GM20431 (cell line): Measurements from ENCODE around the gene ZBTB20.

Source experiments
- in situ Hi-C: fragments of 300-500 bp; cut with MseI, MboI; formaldehyde crosslinking; loops from one replicate; pipeline ENCODE4 v1.15.0; 2020; ENCODE audit warnings: low sequenced_read_pairs; ENCODE audit not compliant: unreplicated experiment

Gene ZBTB20

DNA sequence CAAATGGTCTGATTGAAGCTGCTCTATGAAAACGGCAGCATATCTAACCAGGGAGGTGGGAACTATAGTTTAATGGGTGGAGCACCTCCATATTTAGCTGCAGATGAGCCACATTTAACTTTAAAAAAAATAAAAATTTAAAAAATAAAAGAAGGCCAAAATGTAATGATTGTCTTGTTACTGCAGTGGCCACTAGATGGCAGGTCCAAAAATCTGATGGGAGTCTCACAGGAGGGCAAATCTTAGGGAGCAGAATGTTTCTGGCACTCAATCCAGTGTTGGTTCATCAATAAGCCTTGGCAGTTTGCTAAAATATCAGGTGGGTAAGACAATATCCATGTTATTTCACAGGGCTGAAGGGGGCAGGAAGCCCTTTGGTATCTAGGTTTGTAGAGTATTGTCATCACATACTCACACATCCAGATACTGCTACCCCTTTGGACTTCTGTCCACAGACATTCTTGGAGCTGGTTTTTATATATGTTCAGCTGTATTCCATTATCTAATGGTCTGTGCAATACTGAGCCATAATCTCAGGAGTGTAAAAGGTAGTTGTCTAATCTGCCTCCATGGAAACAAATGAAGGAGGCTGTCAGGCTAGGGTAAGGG, 619.9 kb downstream of the ZBTB20 start:
- in situ Hi-C loops = no loop called here

DNA sequence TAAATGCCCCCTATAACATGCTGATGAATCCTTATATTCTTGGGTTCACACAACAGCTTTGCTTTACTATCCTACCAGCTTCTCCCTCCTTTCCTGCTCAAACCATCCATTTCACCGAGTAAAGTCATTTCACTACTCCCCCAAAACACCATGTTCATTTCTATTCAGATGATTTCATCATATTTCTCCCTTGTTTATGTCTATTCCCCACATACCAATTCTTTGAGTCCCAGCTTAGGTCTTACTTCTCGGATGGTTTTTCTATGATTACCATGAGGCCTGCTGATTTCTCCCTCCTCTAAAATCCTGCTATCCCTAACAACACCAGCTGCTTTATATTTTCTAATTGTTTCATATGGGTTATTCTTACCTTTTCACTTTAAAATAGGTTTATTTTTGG, 621.8 kb downstream of the ZBTB20 start:
- in situ Hi-C loops = no loop called here

DNA sequence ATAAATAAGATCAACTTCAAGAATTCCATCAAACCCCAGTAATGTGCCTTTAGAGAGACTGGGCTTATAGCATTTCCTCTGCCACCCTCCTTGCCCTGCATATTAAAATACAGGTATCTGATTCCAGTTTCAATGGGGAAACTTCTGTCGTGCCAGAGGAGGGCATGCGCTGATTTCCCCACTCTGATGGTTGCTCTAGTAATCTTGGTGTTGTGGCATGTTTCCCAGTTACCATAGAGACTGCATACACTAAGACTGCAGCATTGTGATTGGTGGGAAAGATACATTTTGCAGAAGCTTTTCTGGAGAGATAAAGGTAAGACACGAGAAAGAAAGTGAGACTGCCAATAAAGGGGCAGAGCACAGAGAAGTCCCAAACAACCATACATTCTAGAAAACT, 627.7 kb downstream of the ZBTB20 start:
- in situ Hi-C loops = no loop called here

DNA sequence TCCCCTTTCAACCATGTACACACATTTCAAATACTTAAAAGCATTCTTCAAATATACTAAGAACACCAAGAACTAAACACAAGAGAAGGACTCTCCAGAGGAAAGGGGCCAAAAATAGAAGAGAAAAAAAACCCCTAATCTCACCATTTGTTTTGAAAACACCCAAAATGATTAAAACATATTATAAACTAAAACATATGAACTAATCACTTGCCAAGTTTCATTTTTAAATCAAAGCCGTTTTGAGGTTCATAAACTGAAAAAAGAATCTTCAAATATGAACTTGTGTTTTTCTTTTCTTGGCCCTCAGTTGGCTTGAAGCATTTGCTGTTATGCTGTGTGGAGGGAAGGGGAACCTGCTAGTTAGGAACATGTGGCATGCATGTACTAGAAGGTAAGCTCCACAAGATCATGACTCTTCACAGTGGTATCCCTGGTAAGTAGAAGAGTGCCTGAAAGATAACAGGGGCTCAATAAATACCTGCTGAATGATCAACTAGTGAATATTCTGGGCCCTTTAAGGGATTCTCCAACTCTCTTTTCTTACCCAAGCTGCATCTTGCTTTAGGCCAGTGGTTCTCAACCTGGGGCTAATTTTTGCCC, 628.8 kb downstream of the ZBTB20 start:
- in situ Hi-C loops = no loop called here

DNA sequence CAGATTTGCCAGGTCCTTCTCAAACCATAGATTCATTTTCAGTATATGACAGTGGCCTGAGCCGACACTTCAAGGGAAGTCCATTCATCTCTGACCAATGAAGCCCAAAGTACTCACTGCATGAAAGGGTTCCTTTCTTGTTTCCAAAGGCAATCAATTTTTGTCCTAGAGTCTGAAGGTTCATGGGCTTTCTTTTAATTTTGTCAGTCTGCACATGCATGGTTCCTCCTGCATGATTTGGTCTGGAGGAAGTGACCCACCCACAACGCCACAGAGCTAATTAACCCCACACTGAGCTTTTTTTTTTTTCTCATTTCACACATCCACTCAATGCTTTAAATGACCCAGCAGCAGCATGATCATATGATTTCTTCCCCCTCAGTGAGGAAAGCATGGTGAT, 636.9 kb downstream of the ZBTB20 start:
- in situ Hi-C loops = no loop called here

DNA sequence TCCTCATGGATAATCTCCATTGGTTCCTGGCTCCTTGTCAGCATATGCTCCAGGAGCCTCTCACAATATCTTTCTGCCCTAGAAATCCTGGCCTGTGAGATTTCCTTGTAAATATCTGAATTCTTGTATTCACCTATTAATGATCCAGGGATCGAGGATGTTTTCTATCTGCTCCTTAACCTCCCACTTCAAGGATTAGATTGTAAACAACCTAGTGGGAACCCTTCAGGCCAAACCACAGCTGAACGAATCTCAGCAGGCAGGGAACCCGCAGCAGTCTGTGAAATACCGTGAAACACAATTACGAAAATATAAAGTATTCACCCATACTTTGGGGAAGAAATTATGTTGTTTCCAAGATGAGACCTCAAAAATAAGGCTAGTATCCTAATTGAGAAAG, 637.3 kb downstream of the ZBTB20 start:
- in situ Hi-C loops = no loop called here

DNA sequence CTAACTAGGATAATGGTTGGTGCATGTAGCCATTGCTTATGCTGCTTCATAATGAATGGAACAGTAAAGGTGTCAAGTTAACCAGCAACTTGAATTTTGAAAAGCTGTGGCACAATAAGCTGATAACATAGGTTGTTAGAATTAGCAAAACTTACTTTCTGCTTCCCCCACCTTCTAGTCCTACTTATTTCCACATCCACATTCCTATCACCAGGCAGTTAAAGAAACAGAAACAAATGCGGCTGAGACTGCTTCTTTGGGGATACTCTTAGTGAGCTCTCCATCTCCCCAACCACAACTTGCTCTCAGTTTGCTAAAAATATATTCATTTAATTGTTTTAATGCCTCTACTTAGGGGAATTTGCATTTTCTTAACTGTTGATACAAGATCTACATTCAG, 638.1 kb downstream of the ZBTB20 start:
- in situ Hi-C loops = no loop called here

DNA sequence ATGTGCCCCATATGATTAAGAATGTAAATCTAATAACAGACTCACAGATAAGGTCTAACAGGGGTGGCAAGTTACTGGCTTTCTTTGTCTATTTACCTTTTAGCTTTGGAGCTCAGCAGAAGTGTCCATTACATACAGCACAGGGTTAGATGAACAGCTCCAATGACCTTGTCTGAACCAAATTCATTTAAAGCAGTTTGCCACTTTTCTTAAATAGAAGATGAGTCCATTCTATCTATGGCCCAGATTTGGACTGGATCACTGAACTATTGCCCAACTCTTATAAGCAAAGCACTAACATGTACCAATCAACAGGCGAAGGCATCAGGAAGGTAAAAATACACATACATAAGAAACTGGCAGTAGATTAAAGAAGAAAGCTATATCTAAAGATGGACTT, 638.9 kb downstream of the ZBTB20 start:
- in situ Hi-C loops = no loop called here

DNA sequence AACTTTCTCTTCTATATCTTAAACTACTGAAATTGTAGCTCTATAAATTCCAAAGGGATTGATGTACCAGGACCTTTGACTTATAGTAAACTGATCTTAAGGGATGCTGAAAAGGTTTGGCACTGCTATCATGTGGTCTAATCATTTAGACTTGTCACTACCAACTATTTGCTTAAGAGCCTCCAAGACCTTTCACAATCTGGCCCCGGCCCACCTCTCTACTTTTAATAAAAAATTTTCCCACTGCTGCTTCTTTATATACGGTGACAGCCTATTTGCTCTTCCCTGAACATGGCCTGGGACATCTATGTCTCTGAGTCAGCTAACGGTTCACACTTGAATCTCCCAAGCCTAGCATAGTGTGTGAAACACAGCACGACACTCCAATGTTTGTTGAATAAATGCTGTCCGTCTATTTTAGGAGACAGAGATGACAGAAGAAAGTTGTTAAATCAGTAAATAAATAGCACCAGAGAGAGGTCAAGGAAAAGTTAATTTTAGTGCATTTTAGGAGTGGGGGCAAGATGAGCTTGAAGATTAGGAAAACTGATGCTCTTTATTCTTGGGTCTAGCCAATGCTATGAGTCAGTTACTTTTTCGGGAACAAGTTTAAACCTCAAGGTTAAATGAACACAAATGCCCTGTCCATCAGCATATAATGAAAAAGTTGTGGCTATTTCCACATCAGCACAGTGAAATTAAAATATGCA, 640.3 kb downstream of the ZBTB20 start:
- in situ Hi-C loops = no loop called here

DNA sequence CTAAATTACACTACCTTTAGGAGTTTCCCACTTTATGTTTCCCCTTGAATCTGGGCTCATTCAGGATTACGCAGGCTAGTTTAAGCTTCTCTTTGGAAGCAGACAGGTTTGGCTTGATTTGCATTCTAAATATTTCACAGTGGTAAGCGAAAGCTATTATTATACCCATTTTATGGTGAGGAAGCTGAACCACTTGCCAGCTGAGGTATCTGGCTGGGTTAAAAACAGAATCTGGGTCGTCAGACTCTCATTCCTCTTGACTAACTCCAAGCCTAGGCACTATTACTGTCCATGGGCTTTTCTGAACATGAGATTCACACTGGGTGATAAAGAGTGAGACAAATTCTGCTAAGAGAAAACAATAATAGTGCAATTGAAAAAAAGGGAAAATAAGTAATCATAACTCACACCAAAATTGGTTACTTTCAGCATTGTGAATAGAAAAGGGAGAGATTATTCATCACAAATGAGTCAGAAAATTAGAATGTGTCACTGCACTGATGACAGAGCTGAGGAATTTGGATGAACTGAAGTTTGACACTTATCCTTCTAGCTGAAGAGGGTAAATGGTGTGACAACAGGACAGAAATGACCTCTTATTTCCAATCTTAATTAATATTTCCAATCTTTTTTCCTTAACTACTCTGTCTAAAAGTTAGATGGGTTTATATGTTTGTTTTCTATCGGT, 642.0 kb downstream of the ZBTB20 start:
- in situ Hi-C loops = no loop called here

DNA sequence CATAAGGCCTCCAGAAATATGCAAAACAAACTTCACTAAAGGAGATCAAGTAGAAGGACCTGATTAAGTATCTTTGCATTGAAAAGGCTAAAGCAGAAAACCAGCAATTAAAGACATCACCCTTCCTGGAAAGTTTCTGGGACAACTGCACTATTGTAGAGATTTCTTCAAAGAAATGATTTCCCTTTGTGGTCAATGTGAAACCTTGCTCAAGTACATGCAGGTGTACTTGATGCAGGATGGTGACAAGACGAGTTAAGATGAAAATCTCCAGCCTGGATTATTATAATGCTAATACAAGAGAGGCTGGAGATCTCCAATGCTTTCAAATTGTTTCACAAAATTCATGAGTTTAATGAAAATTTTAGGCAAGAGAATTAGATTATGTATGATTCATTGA, 644.9 kb downstream of the ZBTB20 start:
- in situ Hi-C loops = no loop called here

DNA sequence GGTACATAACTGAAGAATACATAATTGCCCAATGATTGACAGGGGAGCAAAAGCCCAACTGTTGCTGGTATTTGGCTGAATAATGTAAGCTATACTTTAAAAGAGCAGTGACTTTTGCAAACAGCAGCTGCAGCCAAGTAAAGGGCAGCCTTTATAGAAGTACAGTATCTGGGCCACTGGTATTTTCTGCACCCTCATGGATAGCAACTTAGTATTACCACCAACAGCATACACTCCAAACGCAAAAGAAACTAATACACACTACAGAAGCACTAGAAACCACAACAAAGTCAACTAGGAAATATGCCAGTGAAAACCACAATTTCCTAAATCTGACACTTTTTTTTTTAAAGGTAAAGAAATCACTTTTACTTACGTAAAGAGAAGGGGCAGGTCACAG, 647.1 kb downstream of the ZBTB20 start:
- in situ Hi-C loops = no loop called here

DNA sequence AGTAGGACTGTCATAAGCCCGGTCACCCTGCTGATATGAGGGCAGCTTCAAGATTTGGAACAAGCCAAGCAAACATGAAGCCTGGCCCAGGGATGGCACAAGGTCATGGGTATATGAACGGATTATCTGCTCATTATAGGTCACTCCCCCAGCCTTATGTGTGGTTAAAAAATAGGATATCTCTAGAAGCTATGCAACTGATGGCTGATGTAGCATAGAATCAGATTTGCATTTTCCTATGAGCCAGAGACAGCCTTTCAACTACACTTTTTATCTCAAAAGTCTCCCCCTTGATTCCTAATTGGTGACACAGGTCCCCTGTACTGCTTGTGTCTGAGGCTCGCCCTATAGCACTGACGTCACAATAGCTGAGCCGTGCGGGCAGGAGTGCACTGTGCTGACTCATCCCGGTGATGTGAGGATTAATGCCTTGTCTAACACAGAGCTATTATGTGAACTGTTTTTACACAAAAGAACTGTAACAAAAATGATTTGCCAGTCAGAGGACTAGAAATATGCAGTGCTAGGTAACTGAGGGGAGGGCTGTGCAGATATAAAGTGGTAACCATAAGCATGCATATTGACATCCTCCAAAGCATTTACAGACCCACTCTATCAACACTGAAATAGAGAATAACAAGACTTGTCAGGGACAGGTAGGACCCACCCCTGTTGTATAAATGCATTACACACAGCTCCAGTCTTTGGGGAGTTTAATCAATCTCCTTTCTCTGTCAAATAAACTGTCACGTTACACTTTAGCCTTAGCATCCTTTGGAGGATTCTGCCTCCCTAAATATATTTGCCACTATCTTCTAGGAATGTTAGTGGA, 648.3 kb downstream of the ZBTB20 start:
- in situ Hi-C loops = no loop called here

DNA sequence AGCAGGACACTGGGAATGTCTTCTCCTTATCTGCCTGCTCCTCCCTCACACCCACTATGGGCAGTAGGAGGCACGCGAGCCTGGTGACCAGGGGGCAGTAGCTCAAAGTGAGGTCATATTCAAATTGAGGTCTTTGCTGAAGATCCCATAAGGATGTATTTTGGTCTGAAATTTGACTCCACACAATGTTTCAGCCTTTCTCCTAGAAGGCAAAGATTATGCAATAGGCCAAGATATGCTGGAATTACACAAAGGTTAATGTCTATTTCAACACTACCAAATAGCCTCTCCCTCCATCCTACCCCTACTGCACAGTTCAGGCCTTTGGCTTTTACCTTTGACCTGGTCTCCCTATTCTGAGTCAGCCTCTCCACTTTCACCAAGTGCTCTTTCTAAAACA, 650.2 kb downstream of the ZBTB20 start:
- in situ Hi-C loops = no loop called here

DNA sequence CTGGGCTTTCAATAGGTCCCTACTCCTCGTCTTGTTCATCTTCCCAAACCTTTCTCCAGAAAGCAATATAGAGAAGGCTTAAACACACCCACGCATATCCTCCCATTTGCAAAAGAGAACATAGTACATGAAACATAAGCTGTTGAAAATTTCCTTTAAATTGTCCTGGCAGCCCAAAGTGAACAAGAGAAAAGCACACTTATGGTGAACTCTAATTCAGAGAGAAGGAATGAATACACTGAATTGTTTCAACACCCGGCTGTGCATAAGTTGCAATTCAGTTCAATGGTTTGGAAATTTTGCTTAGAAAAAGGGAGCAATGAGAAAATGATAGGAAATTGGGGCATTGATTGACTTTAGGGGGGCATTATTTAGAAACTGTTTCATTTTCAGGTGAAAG, 650.6 kb downstream of the ZBTB20 start:
- in situ Hi-C loops = no loop called here

DNA sequence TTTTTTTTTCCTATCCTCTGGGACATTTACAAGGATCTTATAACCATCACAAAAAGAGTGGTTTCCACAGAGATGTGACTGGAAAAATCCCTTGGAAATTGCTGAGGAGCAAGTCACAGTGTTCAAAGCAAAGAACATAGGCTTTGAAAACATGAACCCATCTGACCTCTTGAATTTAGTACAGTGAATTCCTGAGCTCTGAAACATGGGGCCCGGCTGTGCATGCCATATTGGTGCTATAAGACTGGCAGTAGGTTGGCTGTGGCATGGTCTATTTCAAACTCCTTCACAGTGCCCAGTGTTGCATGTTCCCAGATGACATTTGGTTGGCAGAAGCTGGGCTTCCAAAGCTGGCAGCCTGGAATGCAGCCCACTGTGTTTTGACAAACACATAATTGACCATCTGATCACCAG, 651.1 kb downstream of the ZBTB20 start:
- in situ Hi-C loops = no loop called here

DNA sequence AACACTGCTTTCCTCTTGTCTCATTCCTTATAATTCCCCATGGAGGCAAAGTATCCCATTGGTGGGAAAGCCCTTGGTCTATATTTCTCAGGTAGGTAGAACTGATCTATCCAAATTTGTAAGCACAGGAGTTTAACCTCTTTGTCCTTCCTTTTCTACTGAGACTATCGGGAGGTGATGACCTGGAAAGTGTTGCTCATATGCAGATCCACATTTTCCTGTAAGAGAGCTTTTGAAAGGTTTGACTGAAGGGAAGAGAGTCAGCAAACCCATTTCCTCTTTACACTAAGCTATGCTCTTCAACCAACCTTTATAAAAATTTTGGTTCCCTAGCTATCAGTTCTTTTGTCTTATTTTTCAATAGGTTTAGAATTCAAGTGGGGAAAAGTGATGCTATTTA, 652.6 kb downstream of the ZBTB20 start:
- in situ Hi-C loops = no loop called here

DNA sequence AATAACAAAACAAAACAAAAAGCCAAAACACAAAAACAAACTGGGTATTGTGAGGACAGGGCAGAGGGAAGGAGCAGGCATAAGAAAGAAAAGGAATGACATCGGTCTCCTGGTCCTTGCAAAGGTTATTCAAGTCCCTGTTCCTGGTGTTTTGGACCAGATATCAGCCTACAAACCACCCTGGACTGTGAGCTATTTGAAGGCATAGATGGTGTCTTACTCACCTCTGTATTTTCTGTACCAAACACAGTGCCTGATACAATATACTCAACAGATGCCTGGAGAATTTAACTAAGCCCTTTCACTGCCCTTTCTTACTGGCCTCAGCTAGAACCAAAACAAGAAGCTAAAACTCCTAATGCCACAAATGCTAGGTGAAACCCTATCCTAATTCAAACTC, 656.3 kb downstream of the ZBTB20 start:
- in situ Hi-C loops = no loop called here

DNA sequence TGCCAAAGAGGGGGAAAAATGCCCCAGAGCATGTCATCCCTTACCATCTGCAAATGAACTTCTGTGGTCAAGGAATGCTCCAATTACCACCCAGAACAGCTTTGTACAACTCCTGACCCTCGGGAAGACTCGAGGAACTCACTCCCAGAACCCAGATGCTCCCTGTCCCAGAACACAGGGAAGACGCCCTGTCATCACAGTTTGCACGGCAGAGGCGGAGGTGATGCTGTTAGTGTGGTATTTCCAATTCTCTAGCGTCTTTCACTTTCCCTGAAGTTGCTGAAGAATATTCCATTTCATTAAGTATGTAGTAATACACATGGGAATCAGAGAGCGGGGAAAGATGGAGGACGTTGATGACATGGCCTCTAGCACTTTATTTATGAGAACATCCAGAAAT, 659.6 kb downstream of the ZBTB20 start:
- in situ Hi-C loops = no loop called here

DNA sequence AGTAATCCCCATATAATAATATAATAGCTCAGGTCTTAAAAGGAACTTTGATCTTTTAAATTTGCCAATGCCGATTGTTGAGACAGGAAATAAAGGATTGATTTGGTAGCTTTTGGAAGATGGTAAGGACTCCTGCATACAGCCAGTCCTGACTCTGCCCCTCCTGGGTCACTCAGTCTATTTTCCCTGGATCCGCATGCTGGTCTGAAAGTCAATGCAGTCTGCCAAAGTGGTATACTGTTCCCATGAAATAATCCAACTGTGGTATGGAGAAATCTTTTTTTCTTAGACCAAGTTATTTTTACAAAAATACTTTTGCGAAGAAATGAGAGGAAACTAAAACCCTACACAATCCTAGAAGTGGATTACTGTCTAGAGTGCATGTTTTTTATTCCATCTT, 662.2 kb downstream of the ZBTB20 start:
- in situ Hi-C loops = no loop called here
